Measurements from ENCODE around the gene AATK. TPM values are rescaled to one million over a fixed set of nuclear protein-coding genes. Genes with fewer than 3 reads are reported as not detected.

Gene AATK
- total RNA-seq, 4 donors from 2014 or later = 0.51 to 5.9 (median 3.0) TPM

- intact Hi-C loops (cut with DNase I; ENCODE audit: low total_unique reads) = no loop called here
- TF ChIP-seq, protein P1, sequence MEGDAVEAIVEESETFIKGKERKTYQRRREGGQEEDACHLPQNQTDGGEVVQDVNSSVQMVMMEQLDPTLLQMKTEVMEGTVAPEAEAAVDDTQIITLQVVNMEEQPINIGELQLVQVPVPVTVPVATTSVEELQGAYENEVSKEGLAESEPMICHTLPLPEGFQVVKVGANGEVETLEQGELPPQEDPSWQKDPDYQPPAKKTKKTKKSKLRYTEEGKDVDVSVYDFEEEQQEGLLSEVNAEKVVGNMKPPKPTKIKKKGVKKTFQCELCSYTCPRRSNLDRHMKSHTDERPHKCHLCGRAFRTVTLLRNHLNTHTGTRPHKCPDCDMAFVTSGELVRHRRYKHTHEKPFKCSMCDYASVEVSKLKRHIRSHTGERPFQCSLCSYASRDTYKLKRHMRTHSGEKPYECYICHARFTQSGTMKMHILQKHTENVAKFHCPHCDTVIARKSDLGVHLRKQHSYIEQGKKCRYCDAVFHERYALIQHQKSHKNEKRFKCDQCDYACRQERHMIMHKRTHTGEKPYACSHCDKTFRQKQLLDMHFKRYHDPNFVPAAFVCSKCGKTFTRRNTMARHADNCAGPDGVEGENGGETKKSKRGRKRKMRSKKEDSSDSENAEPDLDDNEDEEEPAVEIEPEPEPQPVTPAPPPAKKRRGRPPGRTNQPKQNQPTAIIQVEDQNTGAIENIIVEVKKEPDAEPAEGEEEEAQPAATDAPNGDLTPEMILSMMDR (IDR thresholded peaks at IDR 0.05) = no peak
- TF ChIP-seq POLR2A (IDR thresholded peaks at IDR 0.05) = no peak
- H3K9me3 ChIP-seq = no peaks in the 10 kb centered on the region
- H3K27ac ChIP-seq = no peak overlapping the region
- no peaks in the 10 kb centered on the region for H3K27me3 ChIP-seq
- H3K36me3 ChIP-seq = no peaks in the 10 kb centered on the region
- H3K4me3 ChIP-seq = no peak overlapping the region
- no peak for DNase-seq
- H3K4me1 ChIP-seq = no peaks in the 10 kb centered on the region
Observed at GRCh38 chr17:81189670-81190530, 23.9 kb upstream of the AATK start.

GRCh38 chr17:81189016-81189415 is 23.0 kb upstream of the AATK start:
- H3K4me1 ChIP-seq = no peaks in the 10 kb centered on the region

GRCh38 chr17:81188491-81188840 is 22.4 kb upstream of the AATK start:
- DNase-seq = no peak
- H3K27me3 ChIP-seq = no peaks in the 10 kb centered on the region
- H3K4me1 ChIP-seq = no peaks in the 10 kb centered on the region
- no peaks in the 10 kb centered on the region for H3K9me3 ChIP-seq
- intact Hi-C loops (cut with DNase I; ENCODE audit: low total_unique reads) = no loop called here
- TF ChIP-seq, protein P1 (IDR thresholded peaks at IDR 0.05) = no peak
- TF ChIP-seq POLR2A (IDR thresholded peaks at IDR 0.05) = no peak
- H3K27ac ChIP-seq = no peak overlapping the region
- H3K4me3 ChIP-seq = no peak overlapping the region
- no peaks in the 10 kb centered on the region for H3K36me3 ChIP-seq

More at GRCh38 chr17:81189016-81189415, 23.0 kb upstream of the AATK start:
- TF ChIP-seq POLR2A (IDR thresholded peaks at IDR 0.05) = no peak
- TF ChIP-seq, protein P1 (IDR thresholded peaks at IDR 0.05) = no peak
- H3K4me3 ChIP-seq = no peak overlapping the region
- no peaks in the 10 kb centered on the region for H3K36me3 ChIP-seq
- DNase-seq = no peak
- H3K27me3 ChIP-seq = no peaks in the 10 kb centered on the region
- no peak overlapping the region for H3K27ac ChIP-seq
- H3K9me3 ChIP-seq = no peaks in the 10 kb centered on the region
- intact Hi-C loops (cut with DNase I; ENCODE audit: low total_unique reads) = no loop called here

DNA sequence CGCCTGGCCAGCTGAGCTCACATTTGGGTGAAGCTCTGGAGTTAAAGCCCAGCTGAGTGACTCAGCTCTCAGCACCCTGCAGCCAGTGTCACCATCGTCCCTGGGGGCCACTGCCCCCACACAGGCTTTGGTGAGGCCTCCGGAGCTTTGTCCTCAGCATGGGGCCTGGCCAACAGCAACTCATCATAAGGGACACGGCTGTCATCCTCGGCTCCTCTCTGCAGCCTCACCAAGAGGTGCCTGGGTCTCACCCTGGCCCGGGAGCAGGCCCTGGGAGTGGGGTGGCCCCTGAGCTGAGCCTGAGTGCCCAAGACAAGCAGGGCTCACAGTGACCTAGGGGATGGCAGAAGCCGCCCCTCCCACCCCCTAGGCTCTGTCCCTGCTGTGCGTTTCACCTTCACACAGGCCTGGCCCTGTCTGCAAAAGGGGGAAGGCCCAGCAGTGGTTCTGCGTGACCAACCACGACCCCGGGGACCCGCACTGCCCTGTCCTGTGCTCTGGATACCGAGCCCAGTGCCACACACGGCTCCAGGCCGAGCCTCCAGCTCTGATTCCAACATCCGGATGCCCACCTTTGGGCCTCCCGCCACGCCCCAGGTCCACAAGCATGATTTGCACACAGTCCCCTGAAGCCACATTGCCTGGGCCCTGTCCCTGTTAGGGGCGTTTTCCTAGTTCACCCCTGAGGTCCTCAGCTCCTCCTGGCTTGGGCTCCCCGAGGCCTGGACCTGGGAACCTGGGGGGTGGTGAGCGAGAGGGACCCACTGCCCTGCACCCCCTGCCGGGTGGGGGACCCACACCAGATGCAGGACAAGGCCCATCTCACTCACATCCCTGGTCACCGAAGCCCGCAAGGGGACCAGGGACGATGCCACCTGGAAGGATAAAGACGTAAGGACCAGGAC is 21.8 kb upstream of the AATK start:
- TF ChIP-seq, protein P1 (IDR thresholded peaks at IDR 0.05) = no peak
- no peak for TF ChIP-seq POLR2A (IDR thresholded peaks at IDR 0.05)
- intact Hi-C loops (cut with DNase I; ENCODE audit: low total_unique reads) = no loop called here
- Histone ChIP-seq H3K4me3 (no peak overlapping the region), H3K27me3 (no peaks in the 10 kb centered on the region), H3K4me1 (no peaks in the 10 kb centered on the region), H3K9me3 (no peaks in the 10 kb centered on the region), H3K36me3 (no peaks in the 10 kb centered on the region), H3K27ac (no peak overlapping the region)
- DNase-seq = no peak

DNA sequence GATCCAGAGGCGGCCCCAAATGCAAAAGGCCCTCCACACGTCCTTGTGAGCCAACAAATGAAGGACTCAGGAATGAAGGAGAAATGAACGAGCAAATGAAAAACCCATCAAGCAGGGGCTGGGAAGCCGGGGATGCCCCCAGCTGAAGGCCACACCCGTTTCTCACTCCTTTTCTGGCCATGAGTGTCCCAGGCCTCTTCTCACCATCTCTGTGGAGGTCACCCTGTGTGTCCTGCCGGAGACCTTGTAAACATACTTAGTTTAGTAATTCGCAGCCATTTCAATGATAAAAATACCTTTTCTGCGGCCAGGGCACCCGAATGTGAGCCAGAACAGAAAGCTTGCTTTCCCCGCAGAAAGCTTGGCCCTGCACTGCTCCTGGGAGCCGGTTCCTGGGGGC is 21.1 kb upstream of the AATK start:
- intact Hi-C loops (cut with DNase I; ENCODE audit: low total_unique reads) = no loop called here

More for the DNA sequence above, 21.1 kb upstream of the AATK start:
- H3K4me1 ChIP-seq = no peaks in the 10 kb centered on the region
- H3K36me3 ChIP-seq = no peaks in the 10 kb centered on the region
- H3K9me3 ChIP-seq = no peaks in the 10 kb centered on the region
- no peaks in the 10 kb centered on the region for H3K27me3 ChIP-seq
- H3K27ac ChIP-seq = no peak overlapping the region
- H3K4me3 ChIP-seq = no peak overlapping the region
- DNase-seq = no peak
- no peak for TF ChIP-seq POLR2A (IDR thresholded peaks at IDR 0.05)
- TF ChIP-seq, protein P1 (IDR thresholded peaks at IDR 0.05) = no peak
